Activated naive CD4-positive, alpha-beta T cell treated with anti-CD3 and anti-CD28 coated beads, Interleukin-2, amount 50 U/mL, for 24 hours (primary cell): Measurements from ENCODE around the gene ATP12A.

ENCODE experiments used
- H3K27ac Mint-ChIP-seq: one replicate; pipeline ENCODE4 v1.8.0; 2021; ENCODE audit warnings: mild to moderate bottlenecking, mixed read lengths
- H3K27me3 Mint-ChIP-seq: one replicate; pipeline ENCODE4 v1.8.0; 2021; ENCODE audit warnings: mixed read lengths
- H3K36me3 Mint-ChIP-seq: one replicate; pipeline ENCODE4 v1.8.0; 2021; ENCODE audit warnings: mixed read lengths
- H3K4me1 Mint-ChIP-seq: one replicate; pipeline ENCODE4 v1.8.0; 2021; ENCODE audit warnings: mixed read lengths
- H3K4me3 Mint-ChIP-seq: one replicate; pipeline ENCODE4 v1.8.0; 2021; ENCODE audit warnings: mild to moderate bottlenecking, mixed read lengths
- H3K9me3 Mint-ChIP-seq: one replicate; pipeline ENCODE4 v1.8.0; 2021; ENCODE audit warnings: mixed read lengths

Gene ATP12A

GRCh38 chr13:24675806-24676570, 4.2 kb upstream of the ATP12A start:
- Mint-ChIP-seq H3K36me3 (no peaks in the 10 kb centered on the region), H3K27me3 (peaks cover 27% of the 10 kb centered on the region), H3K27ac (no peak overlapping the region), H3K9me3 (no peaks in the 10 kb centered on the region), H3K4me3 (no peak overlapping the region), H3K4me1 (peaks cover 12% of the 10 kb centered on the region)

- no peak overlapping the region for H3K27ac Mint-ChIP-seq
- no peak overlapping the region for H3K4me3 Mint-ChIP-seq
- H3K9me3 Mint-ChIP-seq: no peaks in the 10 kb centered on the region
- no peaks in the 10 kb centered on the region for H3K36me3 Mint-ChIP-seq
- H3K27me3 Mint-ChIP-seq: peaks cover 27% of the 10 kb centered on the region
- H3K4me1 Mint-ChIP-seq: peaks cover 8% of the 10 kb centered on the region
Measured at GRCh38 chr13:24678151-24678550, 2.1 kb upstream of the ATP12A start.

DNA sequence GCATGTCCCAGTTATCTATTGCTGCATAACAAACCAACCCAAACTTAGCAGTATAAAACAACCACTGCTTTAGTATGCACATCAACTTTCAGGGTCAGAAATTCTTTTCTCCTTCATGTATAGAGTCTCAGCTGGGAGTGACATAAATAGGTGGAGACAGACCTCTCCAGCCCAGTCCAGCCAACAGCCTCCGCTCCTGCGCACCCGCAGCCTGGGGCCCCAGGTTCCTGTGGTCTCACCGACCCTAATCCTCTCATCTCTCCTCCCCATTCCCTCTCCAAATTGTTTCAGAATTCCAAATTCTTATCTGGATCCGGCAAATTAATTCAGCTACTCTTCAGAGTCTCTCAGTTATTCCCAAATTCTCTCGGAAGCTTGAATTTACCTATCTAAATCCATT, 522 bp upstream of the ATP12A start:
- Mint-ChIP-seq H3K4me3 (peak overlapping the region; percentile 62), H3K4me1 (peaks cover 23% of the 10 kb centered on the region), H3K36me3 (no peaks in the 10 kb centered on the region), H3K27me3 (peaks cover 25% of the 10 kb centered on the region), H3K9me3 (no peaks in the 10 kb centered on the region), H3K27ac (peak overlapping the region; percentile 35)

DNA sequence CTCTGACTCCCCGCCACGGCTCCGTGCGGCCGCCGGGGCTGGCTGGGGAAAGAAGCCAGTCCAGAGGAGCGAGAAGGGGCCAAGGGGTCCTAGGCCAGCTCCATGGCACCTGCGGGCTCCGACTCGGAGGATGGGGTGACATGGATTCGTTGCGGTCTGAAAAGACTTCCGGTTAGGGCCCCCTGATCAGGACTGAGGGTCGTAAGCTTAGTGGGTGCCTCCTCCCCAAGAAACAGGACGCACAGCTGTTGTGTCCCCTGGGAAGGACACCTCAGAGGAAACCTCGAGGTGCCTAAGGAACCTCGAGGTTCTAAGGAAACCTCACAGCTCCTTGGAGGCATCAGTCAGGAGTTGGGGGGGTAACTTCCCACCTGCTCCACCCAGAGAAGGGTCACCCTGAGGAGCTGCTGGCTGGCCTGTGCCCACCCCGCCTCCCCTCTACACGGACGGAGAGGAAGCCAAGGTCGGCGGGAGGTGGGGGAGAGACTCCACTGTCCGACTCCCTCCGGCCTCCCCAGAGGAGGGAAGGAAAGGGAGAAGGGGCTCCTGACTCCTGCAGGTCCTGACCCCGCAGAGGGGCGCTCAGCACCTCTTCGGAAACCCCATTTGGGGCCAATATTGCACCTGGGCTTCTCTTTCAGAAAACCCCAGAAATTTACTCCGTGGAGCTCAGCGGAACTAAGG, 855 bp downstream of the ATP12A start:
- H3K9me3 Mint-ChIP-seq: no peaks in the 10 kb centered on the region
- H3K36me3 Mint-ChIP-seq: no peaks in the 10 kb centered on the region
- no peak overlapping the region for H3K4me3 Mint-ChIP-seq
- peaks cover 25% of the 10 kb centered on the region for H3K27me3 Mint-ChIP-seq
- H3K4me1 Mint-ChIP-seq: peaks cover 30% of the 10 kb centered on the region
- no peak overlapping the region for H3K27ac Mint-ChIP-seq

GRCh38 chr13:24681930-24682329, 1.7 kb downstream of the ATP12A start:
- Mint-ChIP-seq H3K9me3 (no peaks in the 10 kb centered on the region), H3K27me3 (peaks cover 26% of the 10 kb centered on the region), H3K36me3 (no peaks in the 10 kb centered on the region), H3K4me3 (no peak overlapping the region), H3K4me1 (peaks cover 30% of the 10 kb centered on the region), H3K27ac (no peak overlapping the region)

GRCh38 chr13:24682353-24682752, 2.1 kb downstream of the ATP12A start:
- Mint-ChIP-seq H3K4me1 (peaks cover 30% of the 10 kb centered on the region), H3K4me3 (no peak overlapping the region), H3K27ac (no peak overlapping the region), H3K36me3 (no peaks in the 10 kb centered on the region), H3K27me3 (peaks cover 25% of the 10 kb centered on the region), H3K9me3 (no peaks in the 10 kb centered on the region)

DNA sequence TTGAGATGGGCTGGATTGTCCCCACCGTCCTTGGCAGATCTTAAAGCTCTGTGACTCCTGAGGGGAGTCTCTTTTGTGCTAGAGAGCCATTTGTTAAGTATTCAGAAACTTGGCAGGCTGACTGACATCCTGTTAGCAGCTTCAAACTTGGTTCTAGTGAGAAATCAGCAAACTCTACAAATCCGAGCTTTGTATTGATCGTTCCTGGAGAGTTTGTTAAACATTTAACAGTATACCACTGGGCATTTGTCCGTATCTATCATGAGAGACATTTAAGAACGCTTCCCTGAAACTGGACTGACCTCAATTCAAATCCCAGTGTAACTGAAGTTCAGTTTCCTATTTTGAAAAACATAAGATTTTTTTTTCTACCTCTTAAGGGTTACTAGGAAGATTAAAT, 3.1 kb downstream of the ATP12A start:
- H3K27me3 Mint-ChIP-seq: peaks cover 16% of the 10 kb centered on the region
- H3K4me3 Mint-ChIP-seq: no peak overlapping the region

DNA sequence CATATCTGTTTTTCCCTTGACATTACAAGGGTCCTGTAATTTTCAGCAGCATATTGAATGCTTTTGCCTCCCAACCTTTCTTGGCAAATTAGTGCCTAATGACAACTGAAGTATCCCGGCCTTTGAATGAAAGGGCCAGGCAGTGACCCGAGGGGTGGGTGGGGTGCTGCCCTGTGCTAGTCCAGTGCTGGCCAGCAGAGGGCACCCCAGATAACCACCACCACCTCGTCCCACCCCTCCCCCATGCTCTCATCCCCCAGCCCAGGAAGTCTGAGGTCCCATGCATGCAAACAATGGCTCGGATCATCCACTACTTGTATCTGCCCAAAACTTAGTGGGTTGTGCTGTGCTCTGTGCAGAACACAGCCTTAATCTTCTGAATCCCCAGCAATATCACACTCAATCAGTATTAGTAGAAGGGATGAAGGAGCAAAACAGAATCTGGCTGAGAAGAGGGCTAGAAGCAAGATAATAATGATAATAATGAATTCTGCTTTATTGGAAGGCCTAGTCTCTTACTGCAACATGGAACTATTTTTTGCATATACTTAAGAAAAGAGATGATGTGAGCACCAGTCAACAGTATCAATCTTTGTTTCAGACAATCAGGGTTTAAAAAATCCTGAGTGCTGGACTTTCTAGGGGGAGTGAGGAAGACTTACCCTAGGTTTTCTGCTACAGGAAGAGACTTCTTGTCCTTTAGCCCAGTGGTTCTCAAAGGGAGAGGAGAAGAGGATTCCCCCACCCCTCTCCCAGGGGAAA, 3.8 kb downstream of the ATP12A start:
- peak overlapping the region; percentile 65 for H3K27ac Mint-ChIP-seq

More for the DNA sequence above, 3.1 kb downstream of the ATP12A start:
- no peaks in the 10 kb centered on the region for H3K9me3 Mint-ChIP-seq
- H3K27ac Mint-ChIP-seq: no peak overlapping the region
- peaks cover 30% of the 10 kb centered on the region for H3K4me1 Mint-ChIP-seq
- no peaks in the 10 kb centered on the region for H3K36me3 Mint-ChIP-seq

GRCh38 chr13:24684600-24684998, 4.4 kb downstream of the ATP12A start:
- no peaks in the 10 kb centered on the region for H3K9me3 Mint-ChIP-seq
- H3K27ac Mint-ChIP-seq: no peak overlapping the region
- no peak overlapping the region for H3K4me3 Mint-ChIP-seq
- H3K36me3 Mint-ChIP-seq: no peaks in the 10 kb centered on the region
- H3K27me3 Mint-ChIP-seq: peaks cover 10% of the 10 kb centered on the region
- peaks cover 26% of the 10 kb centered on the region for H3K4me1 Mint-ChIP-seq

More for the DNA sequence above, 3.8 kb downstream of the ATP12A start:
- H3K4me1 Mint-ChIP-seq: peaks cover 30% of the 10 kb centered on the region
- no peaks in the 10 kb centered on the region for H3K9me3 Mint-ChIP-seq
- H3K27me3 Mint-ChIP-seq: peaks cover 16% of the 10 kb centered on the region
- no peaks in the 10 kb centered on the region for H3K36me3 Mint-ChIP-seq
- H3K4me3 Mint-ChIP-seq: peak overlapping the region; percentile 9

- H3K4me1 Mint-ChIP-seq: peaks cover 22% of the 10 kb centered on the region
- H3K27ac Mint-ChIP-seq: no peak overlapping the region
- peaks cover 6% of the 10 kb centered on the region for H3K27me3 Mint-ChIP-seq
- no peak overlapping the region for H3K4me3 Mint-ChIP-seq
- no peaks in the 10 kb centered on the region for H3K9me3 Mint-ChIP-seq
- no peaks in the 10 kb centered on the region for H3K36me3 Mint-ChIP-seq
Measured at GRCh38 chr13:24685314-24685713, 5.1 kb downstream of the ATP12A start.

DNA sequence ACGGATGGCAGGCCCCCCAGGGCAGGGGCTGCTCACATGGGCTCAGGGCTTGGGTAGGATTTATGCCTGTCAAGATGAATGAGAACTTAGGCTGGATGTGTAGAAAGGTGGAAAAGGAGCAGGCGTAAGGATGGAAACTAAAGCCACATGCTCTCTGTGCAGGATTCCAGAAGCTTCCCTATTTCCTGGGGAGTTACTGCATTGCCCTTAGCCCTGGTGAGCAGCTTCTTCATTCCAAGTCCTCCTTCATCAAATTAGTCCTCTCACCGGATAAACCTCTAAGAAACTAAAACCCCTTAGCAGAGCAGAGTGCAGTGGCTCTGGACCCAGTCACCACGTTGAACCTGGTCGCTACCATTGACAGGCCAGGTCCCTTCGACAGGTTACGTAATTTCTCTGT, 7.4 kb downstream of the ATP12A start:
- Mint-ChIP-seq H3K27ac (no peak overlapping the region), H3K9me3 (no peaks in the 10 kb centered on the region), H3K27me3 (peaks cover 18% of the 10 kb centered on the region), H3K4me1 (peaks cover 22% of the 10 kb centered on the region), H3K4me3 (no peak overlapping the region), H3K36me3 (no peaks in the 10 kb centered on the region)

DNA sequence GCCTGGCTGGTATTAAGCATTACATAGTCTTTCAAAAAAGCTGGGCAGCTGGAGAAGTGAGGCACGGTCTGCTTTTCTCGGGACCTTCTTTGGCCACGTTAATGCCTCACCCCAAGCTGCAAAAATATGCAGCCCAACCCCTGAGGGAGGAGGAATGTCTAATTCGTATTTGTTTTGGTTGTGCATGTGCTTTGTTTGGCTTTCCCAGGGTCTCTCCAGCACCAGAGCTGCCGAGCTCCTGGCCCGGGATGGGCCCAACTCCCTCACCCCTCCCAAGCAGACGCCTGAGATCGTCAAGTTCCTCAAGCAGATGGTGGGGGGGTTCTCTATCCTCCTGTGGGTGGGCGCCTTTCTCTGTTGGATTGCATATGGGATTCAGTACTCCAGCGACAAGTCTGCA, 7.9 kb downstream of the ATP12A start:
- peaks cover 20% of the 10 kb centered on the region for H3K27me3 Mint-ChIP-seq

GRCh38 chr13:24688950-24689349, 8.7 kb downstream of the ATP12A start:
- no peak overlapping the region for H3K4me3 Mint-ChIP-seq
- H3K27me3 Mint-ChIP-seq: peaks cover 25% of the 10 kb centered on the region
- no peaks in the 10 kb centered on the region for H3K36me3 Mint-ChIP-seq

More for the DNA sequence above, 7.9 kb downstream of the ATP12A start:
- no peak overlapping the region for H3K4me3 Mint-ChIP-seq
- H3K9me3 Mint-ChIP-seq: no peaks in the 10 kb centered on the region
- H3K4me1 Mint-ChIP-seq: peaks cover 22% of the 10 kb centered on the region
- no peak overlapping the region for H3K27ac Mint-ChIP-seq
- no peaks in the 10 kb centered on the region for H3K36me3 Mint-ChIP-seq

DNA sequence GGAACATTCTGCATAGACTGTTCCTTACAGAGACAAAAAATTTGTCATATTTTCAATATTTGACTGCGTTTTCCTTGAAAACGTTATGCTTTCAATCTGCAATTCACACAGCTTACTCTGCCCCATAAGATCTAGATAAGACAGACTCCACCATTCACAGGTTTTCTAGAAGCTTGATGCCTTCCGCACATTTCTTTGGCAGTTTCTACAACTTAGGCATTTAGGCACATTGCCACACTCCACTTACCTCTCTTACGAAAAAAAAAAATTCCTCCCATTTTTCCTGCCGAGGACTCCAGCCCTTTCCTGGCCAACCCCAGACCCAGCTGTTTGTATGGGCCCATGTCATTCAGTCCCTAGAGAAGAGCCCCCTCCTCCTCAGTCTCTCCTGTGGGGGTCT, 11.2 kb downstream of the ATP12A start:
- no peak overlapping the region for H3K27ac Mint-ChIP-seq
- peaks cover 27% of the 10 kb centered on the region for H3K27me3 Mint-ChIP-seq
- no peaks in the 10 kb centered on the region for H3K36me3 Mint-ChIP-seq
- H3K4me1 Mint-ChIP-seq: peaks cover 6% of the 10 kb centered on the region
- no peak overlapping the region for H3K4me3 Mint-ChIP-seq
- no peaks in the 10 kb centered on the region for H3K9me3 Mint-ChIP-seq

More at GRCh38 chr13:24688950-24689349, 8.7 kb downstream of the ATP12A start:
- no peak overlapping the region for H3K27ac Mint-ChIP-seq
- peaks cover 16% of the 10 kb centered on the region for H3K4me1 Mint-ChIP-seq
- H3K9me3 Mint-ChIP-seq: no peaks in the 10 kb centered on the region

GRCh38 chr13:24692561-24692960, 12.4 kb downstream of the ATP12A start:
- no peaks in the 10 kb centered on the region for H3K9me3 Mint-ChIP-seq
- peaks cover 6% of the 10 kb centered on the region for H3K4me1 Mint-ChIP-seq

More at GRCh38 chr13:24692561-24692960, 12.4 kb downstream of the ATP12A start:
- no peak overlapping the region for H3K27ac Mint-ChIP-seq
- peaks cover 25% of the 10 kb centered on the region for H3K27me3 Mint-ChIP-seq
- no peaks in the 10 kb centered on the region for H3K36me3 Mint-ChIP-seq
- H3K4me3 Mint-ChIP-seq: no peak overlapping the region
